CD4-positive, CD25-positive, alpha-beta regulatory T cell (primary cell): ENCODE data around the gene TBC1D10A. TPM values are rescaled to one million over a fixed set of nuclear protein-coding genes. Genes with fewer than 3 reads are reported as not detected.

Experiments used
- ATAC-seq, 2 donors: fragments of 150-1000 bp; cut with Tn5 transposase; one replicate each; pipeline ENCODE4 v1.10.0; 2021; ENCODE audit warnings: low read depth in 2 of 2, moderate number of reproducible peaks in 2 of 2, moderate library complexity in 1 of 2
- DNase-seq, 3 donors: peaks; one replicate each; pipeline versions ENCODE4 v3.0.0 to v3.0.0-alpha.2; 2012 to 2022; ENCODE audit warnings: mixed read lengths in 1 of 3
- H3K27ac ChIP-seq: one replicate; pipeline ENCODE4 v1.7.0; 2013; ENCODE audit warnings: mild to moderate bottlenecking, low read length; ENCODE audit not compliant: insufficient read depth, poor library complexity, severe bottlenecking
- H3K27me3 ChIP-seq: one replicate; pipeline ENCODE4 v1.7.0; 2013; ENCODE audit warnings: low read length; ENCODE audit not compliant: control insufficient read depth, insufficient read depth
- H3K36me3 ChIP-seq: one replicate; pipeline ENCODE4 v1.7.0; 2013; ENCODE audit warnings: mild to moderate bottlenecking, low read length, moderate library complexity; ENCODE audit not compliant: control insufficient read depth, insufficient read depth
- H3K4me1 ChIP-seq: 2 replicates; pipeline ENCODE4 v1.7.0; 2013; ENCODE audit warnings: mild to moderate bottlenecking, low read length; ENCODE audit not compliant: insufficient read depth, control insufficient read depth, poor library complexity, severe bottlenecking
- H3K4me3 ChIP-seq: one replicate; pipeline ENCODE4 v1.7.0; 2013; ENCODE audit warnings: low read depth, mild to moderate bottlenecking, low read length, moderate library complexity
- H3K9me3 ChIP-seq, 2 experiments: 1 replicate in 1 of 2; 2 replicates in 1 of 2; pipeline ENCODE4 v1.7.0; 2013; ENCODE audit warnings: low read length in 2 of 2, mild to moderate bottlenecking in 1 of 2, moderate library complexity in 1 of 2; ENCODE audit not compliant: control insufficient read depth in 2 of 2
- H3K27ac Mint-ChIP-seq, 3 donors: one replicate each; pipeline ENCODE4 v1.8.0; 2020 to 2022; ENCODE audit warnings: mild to moderate bottlenecking in 3 of 3, mixed read lengths in 3 of 3, moderate library complexity in 2 of 3
- H3K27me3 Mint-ChIP-seq: one replicate; pipeline ENCODE4 v1.8.0; 2022; ENCODE audit warnings: mild to moderate bottlenecking, mixed read lengths
- H3K36me3 Mint-ChIP-seq: one replicate; pipeline ENCODE4 v1.8.0; 2020; ENCODE audit warnings: mixed read lengths
- H3K4me1 Mint-ChIP-seq, 4 donors: one replicate each; pipeline ENCODE4 v1.8.0; 2020 to 2022; ENCODE audit warnings: mixed read lengths in 4 of 4, mild to moderate bottlenecking in 1 of 4
- H3K4me3 Mint-ChIP-seq, 4 donors: one replicate each; pipeline ENCODE4 v1.8.0; 2020 to 2022; ENCODE audit warnings: mild to moderate bottlenecking in 4 of 4, mixed read lengths in 4 of 4, moderate library complexity in 3 of 4
- H3K9me3 Mint-ChIP-seq, 7 donors: one replicate each; pipeline ENCODE4 v1.8.0; 2020 to 2022; ENCODE audit warnings: mixed read lengths in 7 of 7, mild to moderate bottlenecking in 3 of 7, moderate library complexity in 2 of 7
- polyA plus RNA-seq, 4 donors: library from polyadenylated mRNA; unstranded; fragments of 300-500 nt; fragmentation: Illumina TruSeq; gene quantifications; one replicate each; pipeline ENCODE4 v1.2.3, GENCODE V29; 2021
- total RNA-seq: library from RNA; stranded (reverse); gene quantifications from one replicate; pipeline ENCODE4 v1.2.3, GENCODE V29; 2022

The TBC1D10A gene
- total and polyA plus RNA-seq, 5 donors from 2014 or later = 44.2 to 67.5 (median 47.8) TPM

GRCh38 chr22:30270832-30271231 is 55.9 kb downstream of the TBC1D10A start:
- H3K4me3 ChIP-seq = no peak overlapping the region
- DNase-seq = no peak
- no peak for ATAC-seq
- peaks cover 5% of the 10 kb centered on the region for H3K36me3 ChIP-seq
- H3K4me1 ChIP-seq = peaks cover 37% of the 10 kb centered on the region
- H3K27me3 ChIP-seq = no peaks in the 10 kb centered on the region
- no peaks in the 10 kb centered on the region for H3K9me3 Mint-ChIP-seq
- H3K4me1 Mint-ChIP-seq = peaks cover 8 to 52% (median 17%) of the 10 kb centered on the region in 4 donors
- peaks cover 3% of the 10 kb centered on the region for H3K36me3 Mint-ChIP-seq
- no peaks in the 10 kb centered on the region for H3K9me3 ChIP-seq
- H3K27me3 Mint-ChIP-seq = peaks cover 5% of the 10 kb centered on the region
- peak overlapping the region in 1 of 3 donors; percentile 77 for H3K27ac Mint-ChIP-seq
- peak overlapping the region in 1 of 4 donors; percentile 65 for H3K4me3 Mint-ChIP-seq
- no peak overlapping the region for H3K27ac ChIP-seq

- Mint-ChIP-seq H3K27me3 (peaks cover 5% of the 10 kb centered on the region), H3K36me3 (peaks cover 3% of the 10 kb centered on the region), H3K4me3 (peak overlapping the region; percentile 76 to 96 (median 92)), H3K9me3 (no peaks in the 10 kb centered on the region), H3K27ac (peak overlapping the region; percentile 95 to 99 (median 99)), H3K4me1 (peaks cover 8 to 47% (median 10%) of the 10 kb centered on the region in 4 donors)
- Histone ChIP-seq H3K27me3 (no peaks in the 10 kb centered on the region), H3K4me1 (peaks cover 44% of the 10 kb centered on the region), H3K9me3 (no peaks in the 10 kb centered on the region), H3K4me3 (no peak overlapping the region), H3K36me3 (peaks cover 5% of the 10 kb centered on the region), H3K27ac (peak overlapping the region; percentile 97)
- ATAC-seq (no peak), DNase-seq (no peak)
Measured at GRCh38 chr22:30268331-30268730, 58.4 kb downstream of the TBC1D10A start.

- H3K4me1 Mint-ChIP-seq = peaks cover 8 to 53% (median 16%) of the 10 kb centered on the region in 4 donors
- peak in 1 of 2 donors; percentile 10 for ATAC-seq
- H3K27me3 Mint-ChIP-seq = peaks cover 5% of the 10 kb centered on the region
Measured at GRCh38 chr22:30267382-30268302, 59.1 kb downstream of the TBC1D10A start.

GRCh38 chr22:30266445-30267381 is 60.0 kb downstream of the TBC1D10A start, which contains the start of gene OSM:
TSS of gene OSM (minus strand) at chr22:30266851. CDS start at chr22:30266799, 52 bp downstream.
- peaks cover 54% of the 10 kb centered on the region for H3K4me1 ChIP-seq
- H3K27ac Mint-ChIP-seq = peak within 1 kb of the TSS; percentile 95 to 99 (median 99)
- no peaks in the 10 kb centered on the region for H3K9me3 ChIP-seq
- H3K4me3 ChIP-seq = peak within 1 kb of the TSS; percentile 83
- peaks cover 5% of the 10 kb centered on the region for H3K27me3 Mint-ChIP-seq
- peaks cover 8 to 59% (median 16%) of the 10 kb centered on the region in 4 donors for H3K4me1 Mint-ChIP-seq
- H3K36me3 Mint-ChIP-seq = peaks cover 8% of the 10 kb centered on the region
- peak within 1 kb of the TSS; percentile 97 for H3K27ac ChIP-seq
- H3K27me3 ChIP-seq = no peaks in the 10 kb centered on the region
- peak within 1 kb of the TSS; percentile 92 to 96 (median 96) for H3K4me3 Mint-ChIP-seq
- ATAC-seq (peak; percentile 33 to 45), DNase-seq (peak; percentile 53 to 94 (median 68))
- peaks cover 5% of the 10 kb centered on the region for H3K36me3 ChIP-seq
- no peaks in the 10 kb centered on the region for H3K9me3 Mint-ChIP-seq

More at GRCh38 chr22:30267382-30268302, 59.1 kb downstream of the TBC1D10A start:
- H3K9me3 ChIP-seq = no peaks in the 10 kb centered on the region
- H3K27me3 ChIP-seq = no peaks in the 10 kb centered on the region
- peaks cover 51% of the 10 kb centered on the region for H3K4me1 ChIP-seq
- no peaks in the 10 kb centered on the region for H3K9me3 Mint-ChIP-seq
- peak overlapping the region; percentile 60 for H3K4me3 ChIP-seq
- peak overlapping the region; percentile 95 to 99 (median 99) for H3K27ac Mint-ChIP-seq
- peak; percentile 43 to 90 (median 48) for DNase-seq
- H3K36me3 ChIP-seq = peaks cover 5% of the 10 kb centered on the region
- H3K36me3 Mint-ChIP-seq = peaks cover 8% of the 10 kb centered on the region
- H3K27ac ChIP-seq = peak overlapping the region; percentile 97
- peak overlapping the region; percentile 92 to 96 (median 96) for H3K4me3 Mint-ChIP-seq

GRCh38 chr22:30265823-30266444 is 60.8 kb downstream of the TBC1D10A start:
- Histone ChIP-seq H3K36me3 (peaks cover 3% of the 10 kb centered on the region), H3K27ac (peak overlapping the region; percentile 97), H3K9me3 (no peaks in the 10 kb centered on the region), H3K4me1 (peaks cover 54% of the 10 kb centered on the region), H3K4me3 (peak overlapping the region; percentile 83), H3K27me3 (no peaks in the 10 kb centered on the region)
- ATAC-seq (peak; percentile 75 to 76), DNase-seq (peak; percentile 75 to 90 (median 85))
- Mint-ChIP-seq H3K36me3 (peaks cover 8% of the 10 kb centered on the region), H3K4me3 (peak overlapping the region; percentile 92 to 96 (median 96)), H3K9me3 (no peaks in the 10 kb centered on the region), H3K4me1 (peaks cover 8 to 59% (median 16%) of the 10 kb centered on the region in 4 donors), H3K27ac (peak overlapping the region; percentile 89 to 99 (median 99)), H3K27me3 (peaks cover 5% of the 10 kb centered on the region)

- DNase-seq (no peak), ATAC-seq (no peak)
- H3K36me3 Mint-ChIP-seq = peaks cover 8% of the 10 kb centered on the region
- peaks cover 5% of the 10 kb centered on the region for H3K27me3 Mint-ChIP-seq
- H3K27ac Mint-ChIP-seq = peak overlapping the region; percentile 89 to 99 (median 99)
- no peaks in the 10 kb centered on the region for H3K9me3 Mint-ChIP-seq
- no peaks in the 10 kb centered on the region for H3K9me3 ChIP-seq
- H3K4me3 Mint-ChIP-seq = peak overlapping the region; percentile 92 to 96 (median 96)
- H3K27me3 ChIP-seq = no peaks in the 10 kb centered on the region
- H3K4me1 Mint-ChIP-seq = peaks cover 8 to 61% (median 15%) of the 10 kb centered on the region in 4 donors
- H3K4me1 ChIP-seq = peaks cover 54% of the 10 kb centered on the region
- peak overlapping the region; percentile 83 for H3K4me3 ChIP-seq
- peak overlapping the region; percentile 97 for H3K27ac ChIP-seq
- no peaks in the 10 kb centered on the region for H3K36me3 ChIP-seq
Measured at GRCh38 chr22:30265131-30265720, 61.5 kb downstream of the TBC1D10A start.
